Activated CD8-positive, alpha-beta memory T cell treated with anti-CD3 and anti-CD28 coated beads, Interleukin-2, amount 50 U/mL, for 1 hour (primary cell): ENCODE measurements around the gene ZSCAN31.
"Not testable (repeated sequence)": the region's sequence is repeated elsewhere in the genome, so short reads cannot be mapped to it uniquely, and the experiment has no call there.

Experiments
- DNase-seq: peaks from one replicate; pipeline ENCODE4 v3.0.0-alpha.2; 2020; ENCODE audit errors: extremely low read depth

Gene ZSCAN31

GRCh38 chr6:28317866-28318265 lies 18.1 kb downstream of the ZSCAN31 start:
- DNase-seq, result not testable (repeated sequence)

GRCh38 chr6:28315628-28316027 lies 20.3 kb downstream of the ZSCAN31 start:
- no peak for DNase-seq

- no peak for DNase-seq
Measured at GRCh38 chr6:28312939-28313338, 23.0 kb downstream of the ZSCAN31 start.

- DNase-seq, result no peak
Measured at GRCh38 chr6:28311139-28311823, 24.7 kb downstream of the ZSCAN31 start.

GRCh38 chr6:28306363-28306762 lies 29.6 kb downstream of the ZSCAN31 start:
- DNase-seq, result not testable (repeated sequence)

GRCh38 chr6:28303570-28303969 lies 32.4 kb downstream of the ZSCAN31 start:
- no peak for DNase-seq

- no peak for DNase-seq
Measured at GRCh38 chr6:28296520-28297060, 39.4 kb downstream of the ZSCAN31 start.

GRCh38 chr6:28295326-28295725 lies 40.6 kb downstream of the ZSCAN31 start:
- no peak for DNase-seq

GRCh38 chr6:28291573-28291972 lies 44.4 kb downstream of the ZSCAN31 start:
- DNase-seq, result no peak

- no peak for DNase-seq
Measured at GRCh38 chr6:28282926-28283325, 53.0 kb downstream of the ZSCAN31 start.

GRCh38 chr6:28281288-28282064 lies 54.5 kb downstream of the ZSCAN31 start, which contains the start of gene PGBD1:
Gene PGBD1 (plus strand): TSS chr6:28281572. CDS start chr6:28283814, 2,242 bp downstream.
- no peak for DNase-seq

- no peak for DNase-seq
Measured at GRCh38 chr6:28280595-28281287, 55.2 kb downstream of the ZSCAN31 start.

GRCh38 chr6:28277746-28278145 lies 58.2 kb downstream of the ZSCAN31 start:
- no peak for DNase-seq

GRCh38 chr6:28274888-28275287 lies 61.1 kb downstream of the ZSCAN31 start:
- no peak for DNase-seq
